ENCODE measurements around the gene CARS1.

Gene CARS1

GRCh38 chr11:3089236-3090061 is 32.2 kb upstream of the CARS1 start:
- no peaks in the 10 kb centered on the region for H3K36me3 ChIP-seq (ENCODE audit: control insufficient read depth, insufficient read depth, low read length)
- H3K27ac ChIP-seq (ENCODE audit: insufficient read depth, low read length, poor library complexity, severe bottlenecking) = no peak overlapping the region
- H3K9me3 ChIP-seq (ENCODE audit: control insufficient read depth, low read length) = no peaks in the 10 kb centered on the region
- no peak overlapping the region for H3K4me3 ChIP-seq (ENCODE audit: insufficient read depth, low read depth, low read length, poor library complexity, severe bottlenecking)
- H3K4me1 ChIP-seq (ENCODE audit: control insufficient read depth, insufficient read depth, low read length, poor library complexity, severe bottlenecking) = peaks cover 6% of the 10 kb centered on the region
- no peaks in the 10 kb centered on the region for H3K27me3 ChIP-seq (replicated peaks; ENCODE audit: control insufficient read depth, insufficient read depth, low read length, poor library complexity, severe bottlenecking)
- no peak for DNase-seq

GRCh38 chr11:3088806-3089205 is 31.6 kb upstream of the CARS1 start:
- no peak overlapping the region for H3K4me3 ChIP-seq (ENCODE audit: insufficient read depth, low read depth, low read length, poor library complexity, severe bottlenecking)
- no peak for DNase-seq
- peaks cover 6% of the 10 kb centered on the region for H3K4me1 ChIP-seq (ENCODE audit: control insufficient read depth, insufficient read depth, low read length, poor library complexity, severe bottlenecking)
- H3K36me3 ChIP-seq (ENCODE audit: control insufficient read depth, insufficient read depth, low read length) = no peaks in the 10 kb centered on the region
- H3K27me3 ChIP-seq (replicated peaks; ENCODE audit: control insufficient read depth, insufficient read depth, low read length, poor library complexity, severe bottlenecking) = no peaks in the 10 kb centered on the region
- no peak overlapping the region for H3K27ac ChIP-seq (ENCODE audit: insufficient read depth, low read length, poor library complexity, severe bottlenecking)
- H3K9me3 ChIP-seq (ENCODE audit: control insufficient read depth, low read length) = no peaks in the 10 kb centered on the region

- H3K36me3 ChIP-seq (ENCODE audit: control insufficient read depth, insufficient read depth, low read length) = no peaks in the 10 kb centered on the region
- H3K27ac ChIP-seq (ENCODE audit: insufficient read depth, low read length, poor library complexity, severe bottlenecking) = no peak overlapping the region
- no peaks in the 10 kb centered on the region for H3K9me3 ChIP-seq (ENCODE audit: control insufficient read depth, low read length)
- DNase-seq = no peak
- H3K4me1 ChIP-seq (ENCODE audit: control insufficient read depth, insufficient read depth, low read length, poor library complexity, severe bottlenecking) = peaks cover 6% of the 10 kb centered on the region
- H3K4me3 ChIP-seq (ENCODE audit: insufficient read depth, low read depth, low read length, poor library complexity, severe bottlenecking) = no peak overlapping the region
- no peaks in the 10 kb centered on the region for H3K27me3 ChIP-seq (replicated peaks; ENCODE audit: control insufficient read depth, insufficient read depth, low read length, poor library complexity, severe bottlenecking)
These were observed 30.9 kb upstream of the CARS1 start for GRCh38 chr11:3087821-3088800.

- no peak for DNase-seq
- H3K4me1 ChIP-seq (ENCODE audit: control insufficient read depth, insufficient read depth, low read length, poor library complexity, severe bottlenecking) = peaks cover 6% of the 10 kb centered on the region
- no peaks in the 10 kb centered on the region for H3K9me3 ChIP-seq (ENCODE audit: control insufficient read depth, low read length)
- H3K36me3 ChIP-seq (ENCODE audit: control insufficient read depth, insufficient read depth, low read length) = no peaks in the 10 kb centered on the region
- no peak overlapping the region for H3K4me3 ChIP-seq (ENCODE audit: insufficient read depth, low read depth, low read length, poor library complexity, severe bottlenecking)
- no peaks in the 10 kb centered on the region for H3K27me3 ChIP-seq (replicated peaks; ENCODE audit: control insufficient read depth, insufficient read depth, low read length, poor library complexity, severe bottlenecking)
- H3K27ac ChIP-seq (ENCODE audit: insufficient read depth, low read length, poor library complexity, severe bottlenecking) = no peak overlapping the region
These were observed 30.1 kb upstream of the CARS1 start for GRCh38 chr11:3087373-3087772.

GRCh38 chr11:3086671-3087150 is 29.5 kb upstream of the CARS1 start:
- H3K9me3 ChIP-seq (ENCODE audit: control insufficient read depth, low read length) = no peaks in the 10 kb centered on the region
- H3K36me3 ChIP-seq (ENCODE audit: control insufficient read depth, insufficient read depth, low read length) = no peaks in the 10 kb centered on the region
- H3K27ac ChIP-seq (ENCODE audit: insufficient read depth, low read length, poor library complexity, severe bottlenecking) = no peak overlapping the region
- no peak for DNase-seq
- H3K4me3 ChIP-seq (ENCODE audit: insufficient read depth, low read depth, low read length, poor library complexity, severe bottlenecking) = no peak overlapping the region
- H3K4me1 ChIP-seq (ENCODE audit: control insufficient read depth, insufficient read depth, low read length, poor library complexity, severe bottlenecking) = peaks cover 2% of the 10 kb centered on the region
- no peaks in the 10 kb centered on the region for H3K27me3 ChIP-seq (replicated peaks; ENCODE audit: control insufficient read depth, insufficient read depth, low read length, poor library complexity, severe bottlenecking)

- H3K9me3 ChIP-seq (ENCODE audit: control insufficient read depth, low read length) = no peaks in the 10 kb centered on the region
- DNase-seq = no peak
- H3K36me3 ChIP-seq (ENCODE audit: control insufficient read depth, insufficient read depth, low read length) = no peaks in the 10 kb centered on the region
- H3K4me1 ChIP-seq (ENCODE audit: control insufficient read depth, insufficient read depth, low read length, poor library complexity, severe bottlenecking) = no peaks in the 10 kb centered on the region
- H3K4me3 ChIP-seq (ENCODE audit: insufficient read depth, low read depth, low read length, poor library complexity, severe bottlenecking) = no peak overlapping the region
- H3K27me3 ChIP-seq (replicated peaks; ENCODE audit: control insufficient read depth, insufficient read depth, low read length, poor library complexity, severe bottlenecking) = no peaks in the 10 kb centered on the region
- no peak overlapping the region for H3K27ac ChIP-seq (ENCODE audit: insufficient read depth, low read length, poor library complexity, severe bottlenecking)
These were observed 28.9 kb upstream of the CARS1 start for GRCh38 chr11:3086114-3086513.

- DNase-seq = no peak
- Histone ChIP-seq H3K27me3 (replicated peaks; ENCODE audit: control insufficient read depth, insufficient read depth, low read length, poor library complexity, severe bottlenecking) (no peaks in the 10 kb centered on the region), H3K27ac (ENCODE audit: insufficient read depth, low read length, poor library complexity, severe bottlenecking) (no peak overlapping the region), H3K36me3 (ENCODE audit: control insufficient read depth, insufficient read depth, low read length) (no peaks in the 10 kb centered on the region), H3K4me1 (ENCODE audit: control insufficient read depth, insufficient read depth, low read length, poor library complexity, severe bottlenecking) (no peaks in the 10 kb centered on the region), H3K4me3 (ENCODE audit: insufficient read depth, low read depth, low read length, poor library complexity, severe bottlenecking) (no peak overlapping the region), H3K9me3 (ENCODE audit: control insufficient read depth, low read length) (no peaks in the 10 kb centered on the region)
These were observed 27.8 kb upstream of the CARS1 start for GRCh38 chr11:3085052-3085451.

- Histone ChIP-seq H3K27ac (ENCODE audit: insufficient read depth, low read length, poor library complexity, severe bottlenecking) (no peak overlapping the region), H3K9me3 (ENCODE audit: control insufficient read depth, low read length) (no peaks in the 10 kb centered on the region), H3K4me3 (ENCODE audit: insufficient read depth, low read depth, low read length, poor library complexity, severe bottlenecking) (no peak overlapping the region), H3K4me1 (ENCODE audit: control insufficient read depth, insufficient read depth, low read length, poor library complexity, severe bottlenecking) (no peaks in the 10 kb centered on the region), H3K27me3 (replicated peaks; ENCODE audit: control insufficient read depth, insufficient read depth, low read length, poor library complexity, severe bottlenecking) (no peaks in the 10 kb centered on the region), H3K36me3 (ENCODE audit: control insufficient read depth, insufficient read depth, low read length) (no peaks in the 10 kb centered on the region)
- no peak for DNase-seq
These were observed 26.1 kb upstream of the CARS1 start for GRCh38 chr11:3083321-3083720.

- H3K4me3 ChIP-seq (ENCODE audit: insufficient read depth, low read depth, low read length, poor library complexity, severe bottlenecking) = no peak overlapping the region
- no peak for DNase-seq
- no peaks in the 10 kb centered on the region for H3K36me3 ChIP-seq (ENCODE audit: control insufficient read depth, insufficient read depth, low read length)
- H3K27me3 ChIP-seq (replicated peaks; ENCODE audit: control insufficient read depth, insufficient read depth, low read length, poor library complexity, severe bottlenecking) = no peaks in the 10 kb centered on the region
- no peaks in the 10 kb centered on the region for H3K9me3 ChIP-seq (ENCODE audit: control insufficient read depth, low read length)
- H3K27ac ChIP-seq (ENCODE audit: insufficient read depth, low read length, poor library complexity, severe bottlenecking) = no peak overlapping the region
- H3K4me1 ChIP-seq (ENCODE audit: control insufficient read depth, insufficient read depth, low read length, poor library complexity, severe bottlenecking) = no peaks in the 10 kb centered on the region
These were observed 24.1 kb upstream of the CARS1 start for GRCh38 chr11:3081386-3081751.

Data from effector memory CD4-positive, alpha-beta T cell (primary cell).